ENCODE data around the gene TDRD9. TPM values are rescaled to one million over a fixed set of nuclear protein-coding genes. Genes with fewer than 3 reads are reported as not detected.

TDRD9 gene
- total RNA-seq, 1 donor from 2014 or later, result 5.0 TPM

DNA sequence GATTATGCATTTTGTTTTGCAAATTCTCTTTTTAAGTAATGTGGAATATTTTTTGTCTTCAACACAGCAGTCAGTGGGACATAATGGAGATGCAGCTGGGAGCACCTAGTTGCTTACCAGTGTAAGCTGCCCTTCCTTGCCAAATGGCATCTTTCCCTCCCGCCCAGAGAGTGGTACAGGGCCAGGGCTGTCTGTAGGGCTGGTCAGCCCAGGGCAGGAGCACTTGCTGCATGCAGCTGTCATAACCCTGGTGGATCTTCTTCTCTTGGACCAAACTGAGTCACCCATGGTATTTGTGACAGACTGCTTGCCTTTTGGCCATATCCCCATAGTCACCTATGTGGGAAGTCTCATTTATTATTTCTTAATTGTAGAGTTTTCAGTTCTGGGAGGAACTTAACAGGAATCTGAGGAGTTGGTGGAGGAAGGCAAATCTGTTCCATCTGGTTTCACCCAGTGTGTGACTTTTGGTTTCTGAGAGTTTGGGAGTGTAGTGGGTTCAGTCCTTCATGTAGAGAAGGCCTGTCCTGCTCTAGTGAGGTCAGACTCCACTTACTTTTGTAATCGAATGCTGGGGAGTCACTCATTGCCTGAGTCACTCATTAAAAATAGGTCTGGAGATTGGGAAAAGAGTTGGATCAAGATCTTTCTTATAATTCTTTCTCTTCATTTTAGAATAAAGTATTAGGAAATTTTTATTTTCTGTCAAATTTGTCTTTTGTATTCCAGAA, 95.2 kb downstream of the TDRD9 start:
- DNase-seq (ENCODE audit: extremely low read depth, low read depth, low spot score), result no peak

DNA sequence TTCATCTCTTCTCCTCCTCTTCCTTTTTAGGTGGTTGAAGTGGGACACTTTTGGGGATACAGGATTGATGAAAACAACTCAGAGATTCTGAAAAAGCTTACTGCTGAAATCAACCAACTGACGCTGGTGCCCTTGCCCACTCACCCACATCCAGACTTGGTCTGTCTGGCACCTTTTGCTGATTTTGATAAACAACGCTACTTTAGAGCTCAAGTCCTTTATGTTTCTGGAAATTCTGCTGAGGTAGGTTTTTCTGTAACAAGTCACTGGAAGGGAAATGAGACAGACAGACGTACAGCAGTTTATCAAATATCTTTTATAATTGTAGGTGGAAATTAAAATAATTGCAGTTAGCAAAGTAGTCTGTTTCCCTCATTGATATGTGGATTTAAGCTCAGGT, 97.3 kb downstream of the TDRD9 start:
- no peak for DNase-seq (ENCODE audit: extremely low read depth, low read depth, low spot score)

DNA sequence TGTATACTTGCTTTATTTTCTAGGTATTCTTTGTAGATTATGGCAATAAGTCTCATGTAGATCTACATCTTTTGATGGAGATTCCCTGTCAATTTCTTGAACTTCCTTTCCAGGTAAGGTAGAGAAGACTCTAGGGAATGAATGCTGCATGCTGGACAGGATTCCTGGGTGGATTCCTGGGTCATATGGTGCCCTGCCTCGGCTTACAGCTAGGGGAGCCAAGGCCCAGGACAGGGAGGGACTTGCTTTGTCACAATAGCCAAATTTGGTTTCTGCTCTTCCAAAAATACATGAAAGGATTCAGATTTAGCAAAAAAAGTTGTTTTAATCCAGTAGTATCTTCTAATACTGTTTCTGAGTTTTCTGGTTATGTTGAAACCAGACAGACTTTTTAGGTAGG, 97.8 kb downstream of the TDRD9 start:
- DNase-seq (ENCODE audit: extremely low read depth, low read depth, low spot score), result no peak

- no peak for DNase-seq (ENCODE audit: extremely low read depth, low read depth, low spot score)
Measured at GRCh38 chr14:104030958-104031357, 102.7 kb downstream of the TDRD9 start.

- no peak for DNase-seq (ENCODE audit: extremely low read depth, low read depth, low spot score)
Measured at GRCh38 chr14:104031384-104031783, 103.1 kb downstream of the TDRD9 start.

GRCh38 chr14:104034976-104035699, 106.9 kb downstream of the TDRD9 start:
- no peak for DNase-seq (ENCODE audit: extremely low read depth, low read depth, low spot score)

DNA sequence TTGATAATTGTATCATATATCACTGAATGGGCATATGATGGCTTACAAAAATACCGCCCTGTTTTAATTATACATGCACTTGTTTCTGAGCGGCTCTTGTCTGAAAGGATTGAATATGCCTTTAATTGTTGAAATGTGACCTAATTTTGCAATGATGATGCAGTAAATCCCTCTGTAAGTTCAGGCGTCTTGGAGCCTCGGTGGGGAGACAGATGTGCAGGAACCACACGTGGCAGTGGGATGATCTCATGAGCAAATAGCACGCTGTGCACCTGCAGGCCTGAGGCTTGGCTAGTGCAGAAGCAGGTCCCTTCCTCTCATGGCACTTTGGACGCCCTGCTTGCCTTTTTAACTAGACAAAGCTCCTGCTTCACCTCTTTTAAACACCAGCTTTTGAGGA, 108.0 kb downstream of the TDRD9 start:
- no peak for DNase-seq (ENCODE audit: extremely low read depth, low read depth, low spot score)

DNA sequence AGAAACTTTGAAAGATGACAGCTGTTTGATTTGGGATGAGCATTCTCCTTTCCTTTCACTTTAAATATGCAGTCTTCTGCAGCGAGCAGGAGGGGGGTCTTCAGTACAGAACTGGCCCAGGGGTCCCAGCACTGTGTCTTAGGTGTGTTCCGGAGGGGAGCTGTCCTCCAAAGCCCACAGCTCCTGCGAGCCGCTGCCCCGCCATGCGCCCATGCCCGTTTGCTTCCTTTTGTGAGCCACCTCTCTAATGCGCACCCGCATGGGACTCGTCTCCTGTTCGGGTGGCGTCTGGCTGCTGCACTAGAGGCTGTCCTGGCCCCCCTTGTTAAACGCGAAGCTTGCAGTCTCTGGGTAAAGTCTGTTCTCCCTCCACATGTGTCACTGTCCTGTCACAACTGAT, 108.8 kb downstream of the TDRD9 start:
- DNase-seq (ENCODE audit: extremely low read depth, low read depth, low spot score), result no peak

GRCh38 chr14:104037903-104038302, 109.6 kb downstream of the TDRD9 start:
- DNase-seq (ENCODE audit: extremely low read depth, low read depth, low spot score), result no peak

DNA sequence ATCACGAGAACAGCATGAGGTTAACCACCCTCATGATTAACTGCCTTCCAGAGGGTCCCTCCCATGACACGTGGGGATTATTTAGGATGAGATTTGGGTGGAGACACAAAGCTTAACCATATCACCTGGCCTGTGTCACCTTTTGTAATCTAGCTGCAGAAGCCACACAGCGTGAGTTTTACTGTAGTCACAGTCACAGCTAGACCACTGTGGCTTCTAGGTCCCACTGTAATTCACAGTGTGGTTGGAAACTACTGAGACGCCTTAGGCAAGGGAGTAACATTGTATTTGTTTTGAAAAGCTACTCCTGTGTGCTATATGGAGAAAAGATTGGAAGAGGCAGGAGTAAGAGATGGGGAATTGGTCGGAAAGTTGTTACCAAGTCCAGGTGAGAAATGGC, 111.0 kb downstream of the TDRD9 start:
- no peak for DNase-seq (ENCODE audit: extremely low read depth, low read depth, low spot score)

- no peak for DNase-seq (ENCODE audit: extremely low read depth, low read depth, low spot score)
Measured at GRCh38 chr14:104040539-104040938, 112.3 kb downstream of the TDRD9 start.

DNA sequence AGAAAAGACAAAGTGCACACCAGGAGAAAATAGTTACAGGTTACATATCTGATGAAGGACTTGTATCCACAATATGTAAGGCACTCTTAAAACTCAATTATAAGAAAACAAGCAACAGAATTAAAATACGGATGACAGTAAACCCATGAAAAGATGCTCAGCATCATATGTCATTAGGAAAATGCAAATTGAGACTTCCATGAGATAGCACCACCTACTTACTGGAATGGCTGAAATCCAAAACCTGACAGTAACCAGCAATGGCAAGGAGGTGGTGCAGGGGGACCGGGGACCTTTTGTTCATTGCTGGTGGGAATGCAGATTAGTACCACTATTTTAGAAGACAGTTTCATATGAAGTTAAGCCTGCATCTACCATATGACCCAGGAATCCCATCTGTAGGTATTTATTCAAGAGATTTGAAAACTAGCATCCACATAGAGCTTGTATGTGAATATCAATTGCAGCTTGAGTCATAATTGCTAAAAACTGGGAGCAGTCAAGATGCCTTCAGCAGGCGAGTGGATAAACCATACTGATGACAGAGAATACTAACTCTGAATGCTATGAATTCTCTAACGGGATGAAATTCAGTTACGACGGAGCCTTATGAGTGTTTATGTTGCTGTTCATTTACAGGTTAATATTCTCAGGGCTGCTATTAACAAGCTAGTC, 113.3 kb downstream of the TDRD9 start:
- DNase-seq (ENCODE audit: extremely low read depth, low read depth, low spot score), result no peak

- DNase-seq (ENCODE audit: extremely low read depth, low read depth, low spot score), result no peak
Measured at GRCh38 chr14:104044016-104044415, 115.8 kb downstream of the TDRD9 start.

DNA sequence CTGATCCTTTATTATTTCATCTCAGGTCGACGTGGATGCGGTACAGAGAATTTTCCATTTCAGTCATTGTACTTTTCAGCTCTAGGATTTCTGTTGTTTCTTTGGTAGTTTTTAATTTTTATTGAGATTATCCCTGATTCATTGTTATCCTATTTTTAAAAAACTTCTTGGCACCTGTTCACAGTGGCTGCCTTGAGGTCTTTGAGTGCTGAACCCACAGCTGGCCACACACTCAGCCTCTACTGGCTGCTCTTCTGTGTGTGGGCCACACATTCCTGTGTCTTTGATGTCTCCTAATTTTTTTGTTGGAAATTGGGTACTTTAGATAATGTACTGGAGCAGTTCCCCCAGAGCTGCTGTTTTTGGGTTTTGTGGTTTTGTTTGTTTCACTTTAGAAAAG, 119.5 kb downstream of the TDRD9 start:
- DNase-seq (ENCODE audit: extremely low read depth, low read depth, low spot score), result no peak

GRCh38 chr14:104048758-104049507, 120.7 kb downstream of the TDRD9 start:
- no peak for DNase-seq (ENCODE audit: extremely low read depth, low read depth, low spot score)

- DNase-seq (ENCODE audit: extremely low read depth, low read depth, low spot score), result no peak
Measured at GRCh38 chr14:104049576-104050240, 121.5 kb downstream of the TDRD9 start.

DNA sequence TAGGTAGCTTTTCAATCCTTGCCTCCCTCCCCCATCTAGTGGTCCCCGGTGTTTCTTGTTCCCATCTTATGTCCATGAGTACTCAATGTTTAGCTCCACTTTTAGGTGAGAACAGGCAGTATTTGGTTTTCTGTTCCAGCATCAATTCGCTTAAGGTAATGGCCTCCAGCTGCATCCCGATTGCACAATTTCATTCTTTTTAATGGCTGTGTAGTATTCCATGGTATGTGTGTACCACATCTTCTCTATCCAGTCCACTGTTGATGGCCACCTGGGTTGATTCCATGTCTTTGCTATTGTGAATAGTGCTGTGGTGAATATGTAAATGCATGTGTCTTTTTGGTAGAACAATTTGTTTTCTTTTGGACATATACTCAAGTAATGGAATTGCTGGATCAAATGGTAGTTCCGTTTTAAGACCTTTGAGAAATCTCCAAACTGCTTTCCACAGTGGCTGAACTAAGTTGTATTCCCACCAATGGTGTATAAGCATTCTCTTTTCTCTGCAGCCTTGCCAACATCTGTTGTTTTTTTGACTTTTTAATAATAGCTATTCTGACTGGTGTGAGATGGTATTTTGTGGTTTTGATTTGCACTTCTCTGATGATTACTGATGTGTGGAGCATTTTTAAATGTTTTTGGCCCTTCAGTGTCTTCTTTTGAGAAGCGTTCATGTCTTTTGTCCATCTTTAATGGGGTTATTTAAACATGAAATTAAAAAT, 123.0 kb downstream of the TDRD9 start:
- DNase-seq (ENCODE audit: extremely low read depth, low read depth, low spot score), result no peak

- no peak for DNase-seq (ENCODE audit: extremely low read depth, low read depth, low spot score)
Measured at GRCh38 chr14:104054222-104054905, 126.1 kb downstream of the TDRD9 start.

DNA sequence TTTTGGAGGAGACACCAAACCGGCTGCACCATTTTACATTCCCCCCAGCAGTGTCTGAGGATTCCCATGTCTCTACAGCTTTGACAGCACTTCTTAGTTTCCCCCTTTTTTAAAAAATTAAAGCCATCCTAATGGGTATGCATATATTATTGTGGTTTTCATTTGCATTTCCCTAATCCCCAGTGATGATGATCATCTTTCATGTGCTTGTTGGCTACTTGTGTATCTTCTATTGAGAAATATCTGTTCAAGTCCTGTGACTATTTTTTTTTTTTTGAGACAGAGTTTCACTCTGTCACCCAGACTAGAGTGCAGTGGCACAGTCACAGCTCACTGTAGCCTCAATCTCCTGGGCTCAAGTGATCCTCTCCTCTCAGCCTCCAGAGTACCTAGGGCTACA, 134.0 kb downstream of the TDRD9 start:
- DNase-seq (ENCODE audit: extremely low read depth, low read depth, low spot score), result no peak

Data from glomerular endothelial cell (primary cell).